A549 (cell line): ENCODE results near the gene CHST15.

Experiments used
- CEBPB ChIP-seq, 2 experiments: fragments of >200 bp in 1 of 2; sonication (Bioruptor Twin) in 1 of 2; formaldehyde crosslinking in 1 of 2; IDR thresholded peaks; 2 replicates each; pipeline ENCODE4 v1.6.1; 2012 to 2016
- CHD2 ChIP-seq: fragments of 150-350 bp; IDR thresholded peaks from 2 replicates; pipeline ENCODE4 v1.6.1; 2014; ENCODE audit warnings: low read length; ENCODE audit not compliant: partially characterized antibody
- CHD4 ChIP-seq: fragments of 200-600 bp; sonication (generic); IDR thresholded peaks from 2 replicates; pipeline ENCODE4 v1.6.1; 2016; ENCODE audit warnings: antibody characterized with exemption, mild to moderate bottlenecking, borderline replicate concordance
- CTCF ChIP-seq: fragments of >200 bp; sonication (Bioruptor Twin); formaldehyde crosslinking; IDR thresholded peaks from 3 replicates; pipeline ENCODE4 v1.5.1; 2016
- EP300 ChIP-seq, 2 experiments: fragments of >200 bp; sonication (Bioruptor Twin); formaldehyde crosslinking; IDR thresholded peaks; 2 replicates in 1 of 2; 3 replicates in 1 of 2; pipeline ENCODE4 v1.6.1; 2016 to 2017
- ESRRA ChIP-seq: fragments of 150-350 bp; IDR thresholded peaks from 2 replicates; pipeline ENCODE4 v1.6.1; 2014; ENCODE audit warnings: mild to moderate bottlenecking, low read length, borderline replicate concordance
- MAZ ChIP-seq: fragments of 150-350 bp; IDR thresholded peaks from 2 replicates; pipeline ENCODE4 v1.6.1; 2014; ENCODE audit warnings: antibody characterized with exemption, low read depth, low read length, borderline replicate concordance
- NFE2L2 ChIP-seq: fragments of 150-350 bp; conservative IDR thresholded peaks from 2 replicates; pipeline ENCODE4 v1.6.1; 2014; ENCODE audit warnings: low read length
- PHF8 ChIP-seq: fragments of 200-600 bp; sonication (generic); IDR thresholded peaks from 2 replicates; pipeline ENCODE4 v1.6.1; 2016; ENCODE audit warnings: low read depth, mild to moderate bottlenecking, antibody characterized with exemption, moderate library complexity, borderline replicate concordance
- POLR2A ChIP-seq: IDR thresholded peaks from 2 replicates; pipeline ENCODE4 v1.6.1; 2012; ENCODE audit warnings: mild to moderate bottlenecking, low read length
- SMC3 ChIP-seq: fragments of >200 bp; sonication (Bioruptor Twin); formaldehyde crosslinking; IDR thresholded peaks from 3 replicates; pipeline ENCODE4 v1.6.1; 2018; ENCODE audit warnings: inconsistent platforms
- TF ChIP-seq, protein P1 (sequence below): IDR thresholded peaks from 2 replicates; pipeline ENCODE4 v1.6.1; 2012
- TF ChIP-seq, protein P2 (sequence below): fragments of 450-650 bp; IDR thresholded peaks from 2 replicates; pipeline ENCODE4 v1.6.1; 2014; ENCODE audit warnings: antibody characterized with exemption
- TF ChIP-seq, protein P3 (sequence below): IDR thresholded peaks from 2 replicates; pipeline ENCODE4 v1.6.1; 2012; ENCODE audit warnings: low read depth, borderline replicate concordance

GRCh38 chr10:124087672-124088634, 5.4 kb downstream of the CHST15 start:
- TF ChIP-seq EP300 (IDR thresholded peaks at IDR 0.05) (no peak), MAZ (no peak), POLR2A (no peak), PHF8 (no peak), CTCF (no peak), CHD4 (no peak), ESRRA (no peak), CHD2 (no peak), NFE2L2 (no peak), SMC3 (no peak), CEBPB (IDR thresholded peaks at IDR 0.05) (no peak)
- TF ChIP-seq, protein P1, sequence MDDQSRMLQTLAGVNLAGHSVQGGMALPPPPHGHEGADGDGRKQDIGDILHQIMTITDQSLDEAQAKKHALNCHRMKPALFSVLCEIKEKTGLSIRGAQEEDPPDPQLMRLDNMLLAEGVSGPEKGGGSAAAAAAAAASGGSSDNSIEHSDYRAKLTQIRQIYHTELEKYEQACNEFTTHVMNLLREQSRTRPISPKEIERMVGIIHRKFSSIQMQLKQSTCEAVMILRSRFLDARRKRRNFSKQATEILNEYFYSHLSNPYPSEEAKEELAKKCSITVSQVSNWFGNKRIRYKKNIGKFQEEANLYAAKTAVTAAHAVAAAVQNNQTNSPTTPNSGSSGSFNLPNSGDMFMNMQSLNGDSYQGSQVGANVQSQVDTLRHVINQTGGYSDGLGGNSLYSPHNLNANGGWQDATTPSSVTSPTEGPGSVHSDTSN, result no peak
- TF ChIP-seq, protein P2, sequence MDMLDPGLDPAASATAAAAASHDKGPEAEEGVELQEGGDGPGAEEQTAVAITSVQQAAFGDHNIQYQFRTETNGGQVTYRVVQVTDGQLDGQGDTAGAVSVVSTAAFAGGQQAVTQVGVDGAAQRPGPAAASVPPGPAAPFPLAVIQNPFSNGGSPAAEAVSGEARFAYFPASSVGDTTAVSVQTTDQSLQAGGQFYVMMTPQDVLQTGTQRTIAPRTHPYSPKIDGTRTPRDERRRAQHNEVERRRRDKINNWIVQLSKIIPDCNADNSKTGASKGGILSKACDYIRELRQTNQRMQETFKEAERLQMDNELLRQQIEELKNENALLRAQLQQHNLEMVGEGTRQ, result no peak
- TF ChIP-seq, protein P3, sequence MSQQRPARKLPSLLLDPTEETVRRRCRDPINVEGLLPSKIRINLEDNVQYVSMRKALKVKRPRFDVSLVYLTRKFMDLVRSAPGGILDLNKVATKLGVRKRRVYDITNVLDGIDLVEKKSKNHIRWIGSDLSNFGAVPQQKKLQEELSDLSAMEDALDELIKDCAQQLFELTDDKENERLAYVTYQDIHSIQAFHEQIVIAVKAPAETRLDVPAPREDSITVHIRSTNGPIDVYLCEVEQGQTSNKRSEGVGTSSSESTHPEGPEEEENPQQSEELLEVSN, result no peak
